GM12892 (cell line): ENCODE results near the gene CDK11A.

Experiments used
- DNase-seq: peaks from one replicate; pipeline ENCODE4 v3.0.0; 2011; ENCODE audit not compliant: insufficient read length
- FAIRE-seq: peaks from 2 replicates; lab custom pipeline; 2011; peaks lifted over from hg19 to GRCh38; lab: Jason Lieb, UNC
- POLR2A ChIP-seq: IDR thresholded peaks from 2 replicates; pipeline ENCODE4 v1.6.1; 2011; ENCODE audit warnings: low read depth, low read length, control low read depth
- POLR2AphosphoS5 ChIP-seq: IDR thresholded peaks from 2 replicates; pipeline ENCODE4 v1.6.1; 2011; ENCODE audit warnings: low read depth, low read length, control low read depth

CDK11A gene

GRCh38 chr1:1658583-1659549, 65.3 kb downstream of the CDK11A start, which contains the start of gene CDK11B:
TSS of gene CDK11B (minus strand) at chr1:1659004. CDS start at chr1:1657485, 1,519 bp downstream.
- DNase-seq, result peak; percentile 83
- FAIRE-seq, result peak; percentile 95
- TF ChIP-seq POLR2A, result peak; percentile 49; the same call in 1 of the 2 replicates
- 0 out of 2 replicates have a peak, but pooled peaks have one; percentile 42 for TF ChIP-seq POLR2AphosphoS5
